Right atrium auricular region (tissue), 2 donors: ENCODE measurements around the gene DPEP2NB. TPM values are rescaled to one million over a fixed set of nuclear protein-coding genes. Genes with fewer than 3 reads are reported as not detected.

Experiments
- DNase-seq: peaks from one replicate; pipeline ENCODE4 v3.0.0-alpha.2; 2019; ENCODE audit warnings: low spot score
- H3K27ac ChIP-seq, 2 donors: fragments of 200-600 bp; sonication (generic); 1 replicate in 1 of 2; 2 replicates in 1 of 2; pipeline ENCODE4 v1.5.1; 2016 to 2019
- H3K27me3 ChIP-seq, 2 donors: fragments of 200-600 bp; sonication (generic); one replicate each; pipeline versions ENCODE4 v1.5.1 to v1.6.0; 2017 to 2019
- H3K36me3 ChIP-seq: fragments of 200-600 bp; sonication (generic); one replicate; pipeline ENCODE4 v1.5.1; 2016
- H3K4me1 ChIP-seq, 2 donors: fragments of 200-600 bp; sonication (generic); one replicate each; pipeline versions ENCODE4 v1.5.1 to v1.6.0; 2017 to 2019
- H3K4me3 ChIP-seq, 2 donors: fragments of 200-600 bp; sonication (generic); 1 replicate in 1 of 2; 2 replicates in 1 of 2; pipeline ENCODE4 v1.5.1; 2017 to 2019; ENCODE audit warnings: mild to moderate bottlenecking in 1 of 2, moderate library complexity in 1 of 2
- H3K9me3 ChIP-seq, 2 donors: fragments of 200-600 bp; sonication (generic); one replicate each; pipeline ENCODE4 v1.5.1; 2019
- CTCF ChIP-seq, 2 donors: fragments of 200-600 bp; sonication (generic); IDR thresholded peaks; one replicate each; pipeline ENCODE4 v1.5.1; 2019; ENCODE audit warnings: antibody characterized with exemption in 2 of 2
- total RNA-seq, 2 donors: library from RNA; depleted of rRNA; stranded (reverse); fragments of >200 nt; gene quantifications; one replicate each; pipeline ENCODE4 v1.1.0, GENCODE V29; 2016

DPEP2NB gene
- total RNA-seq, 2 donors from 2014 or later = not detected

GRCh38 chr16:67990018-67990386 lies 25.7 kb downstream of the DPEP2NB start:
- Histone ChIP-seq H3K27me3 (no peaks in the 10 kb centered on the region), H3K36me3 (no peaks in the 10 kb centered on the region), H3K9me3 (no peaks in the 10 kb centered on the region), H3K4me1 (peaks cover 0 to 21% of the 10 kb centered on the region in 2 donors), H3K27ac (no peak overlapping the region), H3K4me3 (no peak overlapping the region)
- TF ChIP-seq CTCF (IDR thresholded peaks at IDR 0.05) = no peak
- no peak for DNase-seq

GRCh38 chr16:67989322-67990017 lies 26.2 kb downstream of the DPEP2NB start:
- Histone ChIP-seq H3K4me3 (no peak overlapping the region), H3K27me3 (no peaks in the 10 kb centered on the region), H3K27ac (no peak overlapping the region), H3K4me1 (peaks cover 0 to 26% of the 10 kb centered on the region in 2 donors), H3K36me3 (no peaks in the 10 kb centered on the region), H3K9me3 (no peaks in the 10 kb centered on the region)
- TF ChIP-seq CTCF (IDR thresholded peaks at IDR 0.05) = no peak
- no peak for DNase-seq

- H3K36me3 ChIP-seq = no peaks in the 10 kb centered on the region
- no peaks in the 10 kb centered on the region for H3K27me3 ChIP-seq
- H3K9me3 ChIP-seq = no peaks in the 10 kb centered on the region
- peaks cover 0 to 29% of the 10 kb centered on the region in 2 donors for H3K4me1 ChIP-seq
- TF ChIP-seq CTCF (IDR thresholded peaks at IDR 0.05) = no peak
- DNase-seq = no peak
- no peak overlapping the region for H3K27ac ChIP-seq
- H3K4me3 ChIP-seq = no peak overlapping the region
Measured at GRCh38 chr16:67988675-67989074, 27.0 kb downstream of the DPEP2NB start.

- Histone ChIP-seq H3K4me3 (no peak overlapping the region), H3K9me3 (no peaks in the 10 kb centered on the region), H3K4me1 (peaks cover 0 to 21% of the 10 kb centered on the region in 2 donors), H3K27me3 (no peaks in the 10 kb centered on the region), H3K36me3 (no peaks in the 10 kb centered on the region), H3K27ac (peak overlapping the region; percentile 42 to 58)
- DNase-seq = no peak
- TF ChIP-seq CTCF (IDR thresholded peaks at IDR 0.05) = no peak
Measured at GRCh38 chr16:67987460-67988160, 28.1 kb downstream of the DPEP2NB start.

- Histone ChIP-seq H3K36me3 (no peaks in the 10 kb centered on the region), H3K4me1 (peaks cover 0 to 21% of the 10 kb centered on the region in 2 donors), H3K4me3 (no peak overlapping the region), H3K27me3 (no peaks in the 10 kb centered on the region), H3K27ac (peak overlapping the region; percentile 42 to 58), H3K9me3 (no peaks in the 10 kb centered on the region)
- TF ChIP-seq CTCF (IDR thresholded peaks at IDR 0.05) = no peak
- no peak for DNase-seq
Measured at GRCh38 chr16:67986949-67987348, 28.8 kb downstream of the DPEP2NB start.
